Measurements from ENCODE around the gene CMTM3. TPM values are rescaled to one million over a fixed set of nuclear protein-coding genes. Genes with fewer than 3 reads are reported as not detected.
"Not testable (repeated sequence)": the region's sequence is repeated elsewhere in the genome, so short reads cannot be mapped to it uniquely, and the experiment has no call there.

Gene CMTM3
- total RNA-seq, 1 experiment from 2014 or later = 53.9 TPM

DNA sequence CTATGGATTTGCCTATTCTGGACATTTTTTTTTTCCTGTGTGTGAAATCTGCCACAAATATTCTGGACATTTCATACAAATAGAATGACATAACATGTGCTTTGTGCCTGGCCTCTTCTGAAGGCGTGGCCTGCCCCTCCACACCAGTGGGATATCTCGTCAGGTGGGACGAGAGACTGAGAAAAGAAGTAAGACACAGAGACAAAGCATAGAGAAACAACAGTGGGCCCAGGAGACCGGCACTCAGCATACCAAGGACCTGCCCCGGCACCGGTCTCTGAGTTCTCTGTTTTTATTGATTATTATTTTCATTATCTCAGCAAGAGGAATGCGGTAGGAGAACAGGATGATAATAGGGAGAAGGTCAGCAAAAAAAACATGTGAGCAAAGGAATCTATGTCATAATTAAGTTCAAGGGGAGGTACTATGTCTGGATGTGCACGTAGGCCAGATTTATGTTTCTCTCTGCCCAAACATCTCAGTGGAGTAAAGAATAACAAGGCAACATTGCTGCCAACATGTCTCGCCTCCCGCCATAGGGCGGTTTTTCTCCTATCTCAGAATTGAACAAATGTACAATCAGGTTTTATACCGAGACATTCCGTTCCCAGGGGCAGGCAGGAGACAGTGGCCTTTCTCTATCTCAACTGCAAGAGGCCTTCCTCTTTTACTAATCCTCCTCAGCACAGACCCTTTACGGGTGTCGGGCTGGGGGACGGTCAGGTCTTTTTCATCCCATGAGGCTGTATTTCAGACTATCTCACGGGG, 23.3 kb downstream of the CMTM3 start:
- DNase-seq; H3K27ac ChIP-seq; H3K4me1 ChIP-seq; H3K4me3 ChIP-seq; H3K9me3 ChIP-seq (replicated peaks); H3K36me3 ChIP-seq; H3K27me3 ChIP-seq: not testable (repeated sequence)

DNA sequence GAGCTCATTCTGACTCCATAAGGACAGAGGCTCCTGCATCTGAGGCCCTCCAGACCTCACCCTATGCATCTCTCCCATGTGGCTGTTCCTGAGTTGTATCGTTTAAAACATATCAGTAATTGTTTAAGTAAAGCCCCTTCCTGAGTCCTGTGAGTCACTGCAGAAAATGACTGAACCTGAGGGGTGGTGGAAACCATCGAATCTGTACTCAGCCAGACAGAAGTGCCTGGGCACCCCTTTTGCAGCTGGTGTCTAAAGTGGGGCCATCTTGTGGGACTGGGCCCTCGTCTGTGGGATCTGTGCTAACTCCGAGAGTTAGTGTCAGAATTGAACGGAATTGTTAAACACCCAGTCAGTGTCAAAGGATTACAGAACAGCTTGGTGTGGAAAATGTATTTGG, 25.4 kb downstream of the CMTM3 start:
- no peaks in the 10 kb centered on the region for H3K4me1 ChIP-seq
- no peaks in the 10 kb centered on the region for H3K36me3 ChIP-seq
- H3K27ac ChIP-seq = no peak overlapping the region
- DNase-seq = no peak
- H3K27me3 ChIP-seq = no peaks in the 10 kb centered on the region
- no peak overlapping the region for H3K4me3 ChIP-seq
- H3K9me3 ChIP-seq (replicated peaks) = no peaks in the 10 kb centered on the region

DNA sequence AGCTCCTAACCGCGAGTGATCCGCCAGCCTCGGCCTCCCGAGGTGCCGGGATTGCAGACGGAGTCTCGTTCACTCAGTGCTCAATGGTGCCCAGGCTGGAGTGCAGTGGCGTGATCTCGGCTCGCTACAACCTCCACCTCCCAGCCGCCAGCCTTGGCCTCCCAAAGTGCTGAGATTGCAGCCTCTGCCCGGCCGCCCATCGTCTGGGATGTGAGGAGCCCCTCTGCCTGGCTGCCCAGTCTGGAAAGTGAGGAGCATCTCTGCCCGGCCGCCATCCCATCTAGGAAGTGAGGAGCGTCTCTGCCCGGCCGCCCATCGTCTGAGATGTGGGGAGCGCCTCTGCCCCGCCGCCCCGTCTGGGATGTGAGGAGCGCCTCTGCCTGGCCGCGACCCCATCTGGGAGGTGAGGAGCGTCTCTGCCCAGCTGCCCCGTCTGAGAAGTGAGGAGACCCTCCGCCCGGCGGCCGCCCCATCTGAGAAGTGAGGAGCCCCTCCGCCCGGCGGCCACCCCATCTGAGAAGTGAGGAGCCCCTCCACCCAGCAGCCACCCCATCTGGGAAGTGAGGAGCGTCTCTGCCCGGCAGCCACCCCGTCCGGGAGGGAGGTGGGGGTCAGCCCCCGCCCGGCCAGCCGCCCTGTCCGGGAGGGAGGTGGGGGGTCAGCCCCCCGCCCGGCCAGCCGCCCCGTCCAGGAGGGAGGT, 26.2 kb downstream of the CMTM3 start:
- not testable (repeated sequence) for H3K36me3 ChIP-seq; H3K27me3 ChIP-seq; H3K4me3 ChIP-seq; DNase-seq; H3K9me3 ChIP-seq (replicated peaks); H3K27ac ChIP-seq; H3K4me1 ChIP-seq

DNA sequence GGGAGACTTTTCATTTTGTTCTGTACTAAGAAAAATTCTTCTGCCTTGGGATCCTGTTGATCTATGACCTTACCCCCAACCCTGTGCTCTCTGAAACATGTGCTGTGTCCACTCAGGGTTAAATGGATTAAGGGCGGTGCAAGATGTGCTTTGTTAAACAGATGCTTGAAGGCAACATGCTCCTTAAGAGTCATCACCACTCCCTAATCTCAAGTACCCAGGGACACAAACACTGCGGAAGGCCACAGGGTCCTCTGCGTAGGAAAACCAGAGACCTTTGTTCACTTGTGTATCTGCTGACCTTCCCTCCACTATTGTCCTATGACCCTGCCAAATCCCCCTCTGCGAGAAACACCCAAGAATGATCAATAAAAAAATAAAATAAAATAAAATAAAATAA, 27.1 kb downstream of the CMTM3 start:
- not testable (repeated sequence) for H3K27ac ChIP-seq; DNase-seq; H3K27me3 ChIP-seq; H3K9me3 ChIP-seq (replicated peaks); H3K4me1 ChIP-seq; H3K4me3 ChIP-seq; H3K36me3 ChIP-seq

DNA sequence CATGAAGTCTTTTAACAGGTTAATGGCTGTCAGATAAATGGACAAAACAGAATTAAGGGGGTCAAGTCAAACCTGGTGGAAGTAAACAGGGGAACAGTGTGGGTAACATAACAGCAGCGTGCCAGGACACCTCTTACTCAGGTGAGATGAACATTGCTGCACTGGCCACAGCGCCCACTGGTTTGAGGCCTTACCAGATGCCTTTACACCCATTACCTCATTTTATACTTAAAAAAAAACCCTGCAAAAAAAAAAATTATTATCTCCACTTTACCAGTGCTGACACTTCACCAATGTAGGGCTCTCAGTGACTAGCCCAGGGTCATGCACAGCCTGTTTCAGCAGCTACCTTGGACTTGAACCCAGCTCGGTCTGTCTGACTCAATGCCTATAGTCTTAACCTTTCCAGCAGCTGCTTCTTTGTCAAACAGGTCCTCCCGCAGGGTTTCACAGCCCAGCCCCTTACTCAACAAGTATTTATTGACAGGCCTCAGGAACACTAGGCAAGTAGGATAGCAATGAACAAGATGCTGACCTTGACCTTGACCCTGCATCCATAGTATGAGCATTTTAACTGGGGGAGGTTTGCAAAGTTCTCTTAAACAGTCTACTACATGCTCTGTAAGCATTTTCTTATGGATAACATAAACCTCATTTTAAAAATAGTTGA, 30.2 kb downstream of the CMTM3 start:
- H3K4me1 ChIP-seq = no peaks in the 10 kb centered on the region
- no peaks in the 10 kb centered on the region for H3K27me3 ChIP-seq
- H3K9me3 ChIP-seq (replicated peaks) = no peaks in the 10 kb centered on the region
- no peak overlapping the region for H3K27ac ChIP-seq
- H3K4me3 ChIP-seq = no peak overlapping the region
- H3K36me3 ChIP-seq = no peaks in the 10 kb centered on the region
- no peak for DNase-seq

DNA sequence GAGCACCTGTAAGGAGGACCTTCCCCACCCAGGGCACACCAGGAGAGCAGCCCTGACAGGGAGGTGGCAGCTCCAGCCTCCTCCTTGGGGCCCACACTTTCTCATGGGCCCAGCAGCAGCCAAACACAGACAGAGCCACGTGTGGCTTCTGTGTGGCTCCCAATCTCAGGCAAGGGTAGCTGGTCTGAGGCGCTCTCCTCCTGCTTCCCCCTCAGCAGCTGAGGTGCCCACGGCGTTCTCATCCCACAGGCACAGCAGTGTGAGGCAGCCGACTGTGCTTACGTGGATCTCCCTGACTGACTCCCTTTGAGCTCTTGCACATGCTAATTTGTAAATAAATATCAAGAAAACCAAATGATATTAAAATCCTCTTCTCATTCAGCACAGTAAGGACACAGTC, 30.9 kb downstream of the CMTM3 start:
- Histone ChIP-seq H3K36me3 (no peaks in the 10 kb centered on the region), H3K4me3 (no peak overlapping the region), H3K27ac (no peak overlapping the region), H3K9me3 (replicated peaks) (no peaks in the 10 kb centered on the region), H3K27me3 (no peaks in the 10 kb centered on the region), H3K4me1 (no peaks in the 10 kb centered on the region)
- no peak for DNase-seq

DNA sequence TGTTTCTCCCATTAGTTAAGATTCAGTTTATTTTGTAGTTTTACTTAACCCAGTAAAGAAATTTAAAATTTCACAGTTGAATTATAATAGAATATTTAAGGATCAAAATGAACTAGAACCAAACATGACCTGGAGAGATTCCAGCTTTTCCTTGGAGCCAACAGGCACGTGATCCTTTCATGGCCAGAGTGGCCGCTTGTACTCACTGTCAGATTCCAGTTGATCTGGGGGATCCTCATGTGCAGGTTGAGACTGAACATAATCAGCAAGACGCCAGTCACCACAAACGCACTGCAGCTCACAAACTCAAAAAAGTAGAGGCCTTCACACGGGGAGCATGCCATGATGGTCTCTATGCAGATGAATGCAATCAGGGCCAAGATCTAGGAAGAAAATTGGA, 31.7 kb downstream of the CMTM3 start:
- Histone ChIP-seq H3K4me1 (no peaks in the 10 kb centered on the region), H3K27me3 (no peaks in the 10 kb centered on the region), H3K9me3 (replicated peaks) (no peaks in the 10 kb centered on the region)

DNA sequence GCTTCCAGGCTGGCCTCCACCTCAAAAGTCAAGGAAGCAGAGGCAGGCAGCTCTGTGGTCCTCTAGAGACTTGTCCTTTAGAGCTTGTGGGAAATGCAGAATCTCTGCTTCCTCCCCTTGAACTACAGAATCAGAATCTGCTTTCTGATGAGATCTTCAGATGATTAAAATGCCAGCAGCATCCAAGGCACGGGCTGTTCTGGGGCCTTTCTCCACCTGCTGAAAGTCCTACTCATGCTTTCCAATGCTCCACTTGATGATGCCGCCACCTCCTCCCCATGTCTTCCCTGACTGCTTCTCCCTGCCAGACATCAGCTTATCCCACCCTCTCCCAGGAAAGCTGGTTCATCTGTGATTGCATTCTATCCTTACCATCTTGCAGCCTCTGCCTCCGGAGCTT, 33.3 kb downstream of the CMTM3 start:
- Histone ChIP-seq H3K27me3 (no peaks in the 10 kb centered on the region), H3K4me3 (no peak overlapping the region), H3K9me3 (replicated peaks) (no peaks in the 10 kb centered on the region), H3K27ac (no peak overlapping the region), H3K36me3 (no peaks in the 10 kb centered on the region), H3K4me1 (no peaks in the 10 kb centered on the region)
- DNase-seq = no peak

More for the DNA sequence above, 31.7 kb downstream of the CMTM3 start:
- H3K27ac ChIP-seq = no peak overlapping the region
- DNase-seq = no peak
- H3K4me3 ChIP-seq = no peak overlapping the region
- H3K36me3 ChIP-seq = no peaks in the 10 kb centered on the region

DNA sequence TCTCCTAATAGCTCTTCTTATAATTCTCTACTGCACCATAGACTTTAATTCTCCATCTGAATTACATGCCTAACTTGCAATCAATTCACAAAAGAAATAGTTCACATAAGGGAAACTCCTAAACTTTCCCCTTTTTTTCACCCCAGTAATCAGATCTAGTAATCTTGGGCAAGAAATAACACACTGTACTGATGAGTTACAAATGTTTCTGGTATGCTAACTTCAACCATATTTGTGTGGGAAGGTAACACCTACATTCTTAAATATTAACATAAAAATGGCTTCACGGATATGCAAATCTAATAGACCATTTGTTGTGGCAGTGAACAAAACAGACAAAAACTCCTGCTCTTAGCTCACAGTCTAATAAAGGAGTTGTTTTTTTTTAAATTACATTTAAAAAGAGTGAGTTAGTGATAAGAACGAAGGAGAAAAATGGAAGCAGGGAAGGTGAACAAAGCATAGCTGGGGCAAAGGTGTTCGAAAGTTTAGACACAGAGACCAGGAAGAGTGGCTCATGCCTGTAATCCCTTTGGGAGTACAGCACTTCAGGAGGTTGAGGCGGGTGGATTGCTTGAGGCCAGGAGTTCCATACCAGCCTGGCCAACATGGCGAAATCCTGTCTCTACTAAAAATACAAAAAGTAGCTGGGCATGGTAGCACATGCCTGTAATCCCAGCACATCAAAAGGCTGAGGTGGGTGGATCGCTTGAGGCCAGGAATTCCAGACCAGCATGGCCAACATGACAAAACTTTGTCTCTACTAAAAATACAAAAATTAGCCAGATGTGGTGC, 34.8 kb downstream of the CMTM3 start:
- H3K4me3 ChIP-seq = no peak overlapping the region
- no peaks in the 10 kb centered on the region for H3K9me3 ChIP-seq (replicated peaks)
- no peaks in the 10 kb centered on the region for H3K27me3 ChIP-seq
- H3K27ac ChIP-seq = no peak overlapping the region
- H3K36me3 ChIP-seq = no peaks in the 10 kb centered on the region
- no peaks in the 10 kb centered on the region for H3K4me1 ChIP-seq
- DNase-seq = no peak

DNA sequence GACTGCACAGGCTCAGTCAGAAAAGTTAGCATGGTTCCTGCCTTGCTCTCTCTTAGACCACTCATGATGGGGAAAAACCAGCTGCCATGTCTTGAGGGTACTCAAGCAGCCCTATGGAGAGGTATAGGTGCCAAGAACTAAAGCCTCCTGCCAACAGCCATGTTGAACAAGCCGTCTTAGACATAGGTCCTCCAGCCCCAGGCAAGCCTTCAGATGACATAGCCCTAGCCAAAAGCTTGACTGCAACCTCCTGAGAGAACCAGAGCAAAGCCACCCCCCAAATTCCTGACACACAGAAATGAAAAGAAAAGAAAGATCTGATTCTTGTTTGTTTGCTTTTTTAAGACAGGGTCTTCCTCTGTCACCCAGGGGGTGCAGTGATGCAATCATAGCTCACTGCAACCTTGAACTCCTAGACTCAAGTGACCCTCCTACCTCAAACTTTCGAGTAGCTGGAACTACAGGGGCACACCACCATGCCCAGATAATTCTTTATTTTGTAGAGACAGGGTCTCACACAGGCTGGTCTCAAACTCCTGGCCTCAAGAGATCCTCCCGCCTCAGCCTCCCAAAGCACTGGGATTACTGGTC, 36.3 kb downstream of the CMTM3 start:
- Histone ChIP-seq H3K27ac (no peak overlapping the region), H3K4me3 (no peak overlapping the region), H3K36me3 (no peaks in the 10 kb centered on the region), H3K9me3 (replicated peaks) (no peaks in the 10 kb centered on the region), H3K27me3 (no peaks in the 10 kb centered on the region), H3K4me1 (no peaks in the 10 kb centered on the region)
- DNase-seq = no peak

DNA sequence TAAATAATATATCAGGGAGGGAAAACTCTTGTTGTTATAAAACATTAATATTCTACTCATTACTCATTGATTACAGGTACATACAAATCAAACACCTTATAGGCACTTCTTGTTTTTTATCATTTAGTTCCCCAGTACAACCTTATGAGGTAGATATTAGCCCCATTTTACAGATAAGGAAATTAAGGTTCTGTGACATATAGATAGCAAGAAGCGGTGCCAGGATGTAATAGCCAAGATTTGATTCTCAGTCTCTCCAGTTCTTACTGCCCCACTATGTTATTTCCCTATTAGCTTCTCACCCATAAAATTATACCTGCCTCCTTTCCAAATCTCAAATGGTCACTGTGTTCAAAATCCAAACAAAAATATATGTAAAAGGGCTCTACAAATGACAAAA, 36.9 kb downstream of the CMTM3 start:
- Histone ChIP-seq H3K27ac (no peak overlapping the region), H3K9me3 (replicated peaks) (no peaks in the 10 kb centered on the region), H3K36me3 (no peaks in the 10 kb centered on the region), H3K4me3 (no peak overlapping the region), H3K27me3 (no peaks in the 10 kb centered on the region), H3K4me1 (no peaks in the 10 kb centered on the region)
- no peak for DNase-seq

DNA sequence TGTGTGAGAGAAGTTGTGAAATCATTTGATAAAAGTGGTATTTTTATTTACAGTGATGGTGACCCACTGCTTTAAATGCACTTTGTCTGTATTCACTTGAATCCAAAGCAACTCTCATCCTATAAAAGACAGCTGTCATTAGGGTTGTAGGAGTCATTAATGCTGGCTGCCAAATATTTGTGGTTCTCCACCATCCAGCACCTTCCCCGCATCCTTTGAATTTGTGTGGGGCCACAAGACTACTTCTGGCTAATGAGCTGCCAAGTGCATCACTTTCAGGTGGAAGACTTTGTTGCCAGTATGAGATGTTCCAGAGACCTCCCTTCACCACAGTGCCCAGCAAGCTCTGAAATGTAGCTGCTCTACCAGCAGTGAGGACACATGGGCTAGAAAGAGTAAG, 43.4 kb downstream of the CMTM3 start:
- H3K36me3 ChIP-seq = no peaks in the 10 kb centered on the region
- H3K9me3 ChIP-seq (replicated peaks) = no peaks in the 10 kb centered on the region
- H3K4me3 ChIP-seq = no peak overlapping the region
- no peaks in the 10 kb centered on the region for H3K27me3 ChIP-seq
- no peak overlapping the region for H3K27ac ChIP-seq
- H3K4me1 ChIP-seq = peaks cover 10% of the 10 kb centered on the region; the same call in 1 of the 2 replicates
- no peak for DNase-seq

DNA sequence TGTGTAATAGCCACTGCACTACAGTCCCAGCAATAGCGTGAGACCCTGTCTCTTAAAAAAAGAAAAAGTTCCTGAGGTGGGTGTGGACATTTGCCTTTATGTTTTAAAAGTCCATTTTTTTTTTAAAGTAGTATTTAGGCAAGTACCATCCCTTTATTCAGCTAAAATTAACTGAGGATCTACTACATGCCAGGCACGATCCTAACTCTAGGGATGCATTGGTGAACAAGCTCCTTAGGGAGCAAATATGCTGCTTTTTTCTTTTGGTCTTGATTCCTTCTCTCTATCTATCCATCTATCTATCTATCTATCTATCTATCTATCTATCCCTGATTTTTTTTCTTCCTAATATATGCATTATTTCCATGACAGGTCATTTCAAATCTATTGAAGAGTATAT, 44.7 kb downstream of the CMTM3 start:
- no peak for DNase-seq
- Histone ChIP-seq H3K27ac (no peak overlapping the region), H3K4me1 (peaks cover 10% of the 10 kb centered on the region; the same call in 1 of the 2 replicates), H3K9me3 (replicated peaks) (no peaks in the 10 kb centered on the region), H3K36me3 (no peaks in the 10 kb centered on the region), H3K27me3 (no peaks in the 10 kb centered on the region), H3K4me3 (no peak overlapping the region)

DNA sequence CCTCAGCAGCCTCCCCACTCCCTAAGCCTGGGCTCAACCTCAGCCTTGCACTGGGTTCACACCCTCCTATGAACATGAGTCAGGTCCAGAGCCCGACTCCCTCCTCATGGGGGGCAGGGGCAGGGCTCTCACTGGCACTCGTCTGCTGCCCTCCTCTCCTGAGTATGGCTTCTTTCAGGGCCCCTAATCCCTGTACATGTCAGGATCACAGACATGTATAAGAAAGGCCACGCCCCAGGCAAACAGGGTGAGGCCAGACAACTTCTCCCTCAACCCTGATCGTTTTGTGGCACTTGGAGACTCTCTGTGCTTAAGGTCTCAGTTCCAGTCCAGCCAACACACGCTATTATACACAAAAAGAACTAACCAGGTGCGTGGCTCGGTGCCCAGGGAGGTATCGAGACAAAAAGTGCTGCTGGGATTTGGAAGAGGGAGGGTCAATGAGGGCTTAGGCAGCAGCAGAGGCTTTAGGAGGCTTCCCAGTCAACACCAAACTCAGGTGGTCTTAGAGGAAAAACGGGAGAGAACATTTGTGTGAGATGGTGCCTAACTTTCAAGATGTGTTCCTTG, 45.2 kb downstream of the CMTM3 start:
- Histone ChIP-seq H3K27ac (no peak overlapping the region), H3K4me3 (no peak overlapping the region), H3K9me3 (replicated peaks) (no peaks in the 10 kb centered on the region), H3K27me3 (no peaks in the 10 kb centered on the region), H3K36me3 (no peaks in the 10 kb centered on the region), H3K4me1 (peaks cover 10% of the 10 kb centered on the region; the same call in 1 of the 2 replicates)
- peak in 1 of 2 experiments; percentile 21 for DNase-seq
